Subcutaneous abdominal adipose tissue (tissue), 5 donors: ENCODE measurements around the gene CDC42EP5.
A peak's percentile ranks its signal among the peaks of the same experiment; 100 is the strongest.
"Not testable (repeated sequence)": the region's sequence is repeated elsewhere in the genome, so short reads cannot be mapped to it uniquely, and the experiment has no call there.

Experiments used
- H3K27ac ChIP-seq: one replicate; pipeline ENCODE4 v1.7.0; 2013; ENCODE audit warnings: low read depth, mild to moderate bottlenecking, inconsistent platforms, low read length, moderate library complexity
- H3K27me3 ChIP-seq, 5 donors: one replicate each; pipeline ENCODE4 v1.7.0; 2013; ENCODE audit warnings: low read length in 5 of 5, inconsistent platforms in 1 of 5; ENCODE audit not compliant: control insufficient read depth in 5 of 5, insufficient read depth in 4 of 5
- H3K36me3 ChIP-seq, 5 donors: one replicate each; pipeline ENCODE4 v1.7.0; 2013; ENCODE audit warnings: low read length in 5 of 5; ENCODE audit not compliant: control insufficient read depth in 5 of 5, insufficient read depth in 5 of 5
- H3K4me1 ChIP-seq, 5 donors: one replicate each; pipeline ENCODE4 v1.7.0; 2013; ENCODE audit warnings: low read length in 5 of 5, mild to moderate bottlenecking in 3 of 5, moderate library complexity in 1 of 5; ENCODE audit not compliant: control insufficient read depth in 5 of 5, insufficient read depth in 5 of 5
- H3K4me3 ChIP-seq, 5 donors: one replicate each; pipeline ENCODE4 v1.7.0; 2013; ENCODE audit warnings: low read length in 5 of 5, low read depth in 1 of 5
- H3K9ac ChIP-seq, 5 donors: one replicate each; pipeline ENCODE4 v1.7.0; 2013; ENCODE audit warnings: low read length in 5 of 5, mild to moderate bottlenecking in 4 of 5, moderate library complexity in 3 of 5
- H3K9me3 ChIP-seq, 5 donors: one replicate each; pipeline ENCODE4 v1.7.0; 2013; ENCODE audit warnings: low read length in 5 of 5; ENCODE audit not compliant: control insufficient read depth in 5 of 5
- donor health status: healthy.
- donor health status: healthy.
- donor health status: healthy.
- donor health status: healthy.
- donor health status: healthy.

CDC42EP5 gene

GRCh38 chr19:54449701-54450069, 23.4 kb downstream of the CDC42EP5 start:
- Histone ChIP-seq H3K9me3 (no peaks in the 10 kb centered on the region), H3K4me1 (peaks cover 4 to 49% (median 36%) of the 10 kb centered on the region in 5 donors), H3K36me3 (peaks cover 3 to 48% (median 47%) of the 10 kb centered on the region in 5 donors), H3K9ac (peak overlapping the region; percentile 93 to 99 (median 97)), H3K4me3 (peak overlapping the region; percentile 84 to 99 (median 96)), H3K27ac (peak overlapping the region; percentile 98), H3K27me3 (no peaks in the 10 kb centered on the region)

GRCh38 chr19:54448774-54449700, 24.1 kb downstream of the CDC42EP5 start, which contains the start of gene LENG8:
Gene LENG8 (plus strand): TSS chr19:54449199. CDS start chr19:54451345, 2,146 bp downstream.
- H3K36me3 ChIP-seq: peaks cover 3 to 44% (median 42%) of the 10 kb centered on the region in 5 donors
- H3K4me3 ChIP-seq: peak within 1 kb of the TSS; percentile 84 to 99 (median 96)
- H3K9me3 ChIP-seq: no peaks in the 10 kb centered on the region
- peak within 1 kb of the TSS; percentile 98 for H3K27ac ChIP-seq
- H3K27me3 ChIP-seq: no peaks in the 10 kb centered on the region
- peaks cover 4 to 49% (median 36%) of the 10 kb centered on the region in 5 donors for H3K4me1 ChIP-seq
- H3K9ac ChIP-seq: peak within 1 kb of the TSS; percentile 93 to 99 (median 97)

GRCh38 chr19:54448040-54448773, 24.9 kb downstream of the CDC42EP5 start:
- no peaks in the 10 kb centered on the region for H3K27me3 ChIP-seq
- peak overlapping the region; percentile 84 to 99 (median 90) for H3K4me3 ChIP-seq
- H3K9me3 ChIP-seq: no peaks in the 10 kb centered on the region
- H3K9ac ChIP-seq: peak overlapping the region; percentile 73 to 99 (median 97)
- H3K36me3 ChIP-seq: peaks cover 3 to 36% (median 34%) of the 10 kb centered on the region in 5 donors
- H3K27ac ChIP-seq: peak overlapping the region; percentile 98
- H3K4me1 ChIP-seq: peaks cover 4 to 49% (median 36%) of the 10 kb centered on the region in 5 donors

- H3K4me3 ChIP-seq, H3K27ac ChIP-seq: not testable (repeated sequence)
Measured at GRCh38 chr19:54446349-54446748, 26.7 kb downstream of the CDC42EP5 start.

GRCh38 chr19:54444737-54445136, 28.4 kb downstream of the CDC42EP5 start:
- Histone ChIP-seq H3K36me3 (peaks cover 0 to 21% (median 10%) of the 10 kb centered on the region in 5 donors), H3K9me3 (no peaks in the 10 kb centered on the region)

More at GRCh38 chr19:54446349-54446748, 26.7 kb downstream of the CDC42EP5 start:
- peaks cover 4 to 42% (median 31%) of the 10 kb centered on the region in 5 donors for H3K4me1 ChIP-seq
- H3K9ac ChIP-seq, H3K27me3 ChIP-seq, H3K9me3 ChIP-seq: not testable (repeated sequence)
- peaks cover 0 to 17% (median 15%) of the 10 kb centered on the region in 5 donors for H3K36me3 ChIP-seq

GRCh38 chr19:54440641-54441040, 32.5 kb downstream of the CDC42EP5 start:
- peaks cover 0 to 24% (median 10%) of the 10 kb centered on the region in 5 donors for H3K36me3 ChIP-seq
- peaks cover 0 to 19% (median 15%) of the 10 kb centered on the region in 5 donors for H3K4me1 ChIP-seq
- no peak overlapping the region for H3K27ac ChIP-seq

More at GRCh38 chr19:54444737-54445136, 28.4 kb downstream of the CDC42EP5 start:
- H3K9ac ChIP-seq: no peak overlapping the region
- H3K27me3 ChIP-seq: no peaks in the 10 kb centered on the region
- H3K4me1 ChIP-seq: peaks cover 2 to 26% (median 16%) of the 10 kb centered on the region in 5 donors
- H3K27ac ChIP-seq: no peak overlapping the region
- H3K4me3 ChIP-seq: no peak overlapping the region

GRCh38 chr19:54439174-54439851, 33.8 kb downstream of the CDC42EP5 start:
- Histone ChIP-seq H3K9me3 (no peaks in the 10 kb centered on the region), H3K27me3 (no peaks in the 10 kb centered on the region), H3K27ac (no peak overlapping the region), H3K4me1 (peaks cover 2 to 32% (median 21%) of the 10 kb centered on the region in 5 donors), H3K36me3 (peaks cover 0 to 12% (median 0%) of the 10 kb centered on the region in 5 donors), H3K4me3 (no peak overlapping the region), H3K9ac (no peak overlapping the region)

More at GRCh38 chr19:54440641-54441040, 32.5 kb downstream of the CDC42EP5 start:
- Histone ChIP-seq H3K27me3 (no peaks in the 10 kb centered on the region), H3K4me3 (no peak overlapping the region), H3K9ac (peak overlapping the region in 1 of 5 donors; percentile 0), H3K9me3 (no peaks in the 10 kb centered on the region)

GRCh38 chr19:54436628-54437252, 36.4 kb downstream of the CDC42EP5 start:
- Histone ChIP-seq H3K36me3 (peaks cover 0 to 12% (median 0%) of the 10 kb centered on the region in 5 donors), H3K4me3 (no peak overlapping the region), H3K27me3 (no peaks in the 10 kb centered on the region), H3K9ac (no peak overlapping the region), H3K9me3 (no peaks in the 10 kb centered on the region), H3K27ac (no peak overlapping the region), H3K4me1 (peaks cover 2 to 35% (median 21%) of the 10 kb centered on the region in 5 donors)

GRCh38 chr19:54436031-54436523, 37.0 kb downstream of the CDC42EP5 start:
- peak overlapping the region in 2 of 5 donors; percentile 17 to 39 for H3K9ac ChIP-seq
- H3K4me1 ChIP-seq: peaks cover 2 to 39% (median 28%) of the 10 kb centered on the region in 5 donors
- peaks cover 0 to 3% (median 0%) of the 10 kb centered on the region in 5 donors for H3K27me3 ChIP-seq
- H3K4me3 ChIP-seq: no peak overlapping the region
- H3K36me3 ChIP-seq: peaks cover 0 to 12% (median 0%) of the 10 kb centered on the region in 5 donors
- H3K9me3 ChIP-seq: no peaks in the 10 kb centered on the region
- H3K27ac ChIP-seq: no peak overlapping the region
